G401 (cell line): ENCODE results near the gene GNPTG. TPM values are rescaled to one million over a fixed set of nuclear protein-coding genes. Genes with fewer than 3 reads are reported as not detected.
A peak's percentile ranks its signal among the peaks of the same experiment; 100 is the strongest.
"Not testable (repeated sequence)": the region's sequence is repeated elsewhere in the genome, so short reads cannot be mapped to it uniquely, and the experiment has no call there.

ENCODE experiments used
- DNase-seq: peaks from one replicate; pipeline ENCODE4 v3.0.0-alpha.2; 2015; ENCODE audit warnings: low spot score
- in situ Hi-C: cut with HindIII; loops from 2 replicates; pipeline ENCODE4 v1.10.0; 2016; ENCODE audit warnings: low sequenced_read_pairs, mixed read lengths
- total RNA-seq: library from RNA; depleted of rRNA; stranded (reverse); fragments of >200 nt; shearing (Covaris generic); gene quantifications from 2 replicates; pipeline ENCODE4 v1.2.3, GENCODE V29; 2014

Gene GNPTG
- total RNA-seq, 1 experiment from 2014 or later = 48.6 TPM

- in situ Hi-C loops = no loop called here
- DNase-seq = no peak
Observed at GRCh38 chr16:1317479-1318267, 34.1 kb upstream of the GNPTG start.

- DNase-seq = no peak
- in situ Hi-C loops = no loop called here
Observed at GRCh38 chr16:1318268-1318545, 33.5 kb upstream of the GNPTG start.

- no peak for DNase-seq
- in situ Hi-C loops = no loop called here
Observed at GRCh38 chr16:1319041-1319440, 32.7 kb upstream of the GNPTG start.

GRCh38 chr16:1320097-1320496 lies 31.6 kb upstream of the GNPTG start:
- DNase-seq = no peak
- in situ Hi-C loops = no loop called here

GRCh38 chr16:1320658-1321240 lies 31.0 kb upstream of the GNPTG start:
- DNase-seq = no peak
- in situ Hi-C loops = no loop called here

- no peak for DNase-seq
- in situ Hi-C loops = no loop called here
Observed at GRCh38 chr16:1322407-1322806, 29.3 kb upstream of the GNPTG start.

DNA sequence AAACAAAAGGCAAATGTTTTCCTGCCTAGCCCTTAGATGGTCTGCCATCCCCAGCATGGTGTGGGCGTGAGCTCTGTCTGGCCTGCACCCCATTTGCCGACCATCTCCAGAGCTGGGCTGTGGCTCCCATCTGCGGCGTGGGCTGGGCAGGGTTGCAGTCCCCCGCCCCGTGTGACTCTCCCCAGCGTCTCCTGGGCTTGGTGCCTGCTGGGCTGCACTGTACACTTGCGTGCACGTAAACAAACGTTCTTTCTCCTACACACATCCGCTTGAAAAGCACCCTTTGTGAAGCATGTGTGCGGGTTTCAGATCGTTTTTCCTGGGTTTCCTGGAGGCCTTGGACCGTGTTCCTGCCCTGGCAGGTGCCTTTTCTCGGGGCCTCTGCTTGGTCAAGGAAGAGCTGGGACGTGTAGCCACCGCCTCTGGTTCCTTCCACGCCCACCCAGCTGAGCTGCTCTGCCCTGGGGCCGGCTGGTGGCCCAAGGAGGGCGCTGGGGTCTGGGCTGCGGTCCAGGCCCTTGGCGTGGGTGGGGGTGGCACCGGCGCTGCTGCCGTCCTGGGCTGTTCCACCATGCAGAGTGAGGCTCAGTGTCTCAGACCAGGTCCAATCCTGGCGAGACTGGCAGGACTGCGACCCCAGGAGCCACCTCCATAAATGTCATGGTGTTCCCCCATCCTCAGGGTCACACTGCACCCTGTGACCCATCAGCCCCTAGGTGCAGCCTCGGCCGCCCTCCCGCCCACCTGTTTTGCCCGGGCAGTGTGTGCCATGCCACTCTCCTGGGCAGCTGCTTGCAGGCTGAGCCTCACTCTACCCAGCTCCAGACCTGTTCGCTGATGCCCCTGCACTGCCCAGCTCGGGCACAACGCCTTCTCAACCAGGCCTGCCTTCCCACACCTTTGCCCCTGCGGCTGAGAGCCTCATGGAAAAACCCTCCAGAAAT lies 28.2 kb upstream of the GNPTG start:
- DNase-seq = no peak
- in situ Hi-C loops = no loop called here

GRCh38 chr16:1324286-1324826 lies 27.4 kb upstream of the GNPTG start:
- DNase-seq = peak; percentile 62
- in situ Hi-C loops = no loop called here

DNA sequence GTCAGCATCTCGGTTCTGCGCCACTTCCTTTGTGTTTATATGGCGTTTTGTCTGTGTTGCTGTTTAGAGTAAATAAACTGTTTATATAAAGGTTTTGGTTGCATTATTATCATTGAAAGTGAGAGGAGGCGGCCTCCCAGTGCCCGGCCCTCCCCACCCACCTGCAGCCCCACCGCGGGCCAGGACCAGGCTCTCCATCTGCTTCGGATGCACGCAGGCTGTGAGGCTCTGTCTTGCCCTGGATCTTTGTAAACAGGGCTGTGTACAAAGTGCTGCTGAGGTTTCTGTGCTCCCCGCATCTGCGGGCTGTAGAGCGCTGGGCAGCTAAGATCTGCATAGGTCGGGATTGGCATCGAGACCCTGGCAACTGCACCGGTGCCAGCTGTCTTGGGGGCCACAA lies 26.5 kb upstream of the GNPTG start:
- in situ Hi-C loops = no loop called here
- DNase-seq = peak; percentile 65

- no peak for DNase-seq
- in situ Hi-C loops = no loop called here
Observed at GRCh38 chr16:1325673-1326371, 25.9 kb upstream of the GNPTG start.

DNA sequence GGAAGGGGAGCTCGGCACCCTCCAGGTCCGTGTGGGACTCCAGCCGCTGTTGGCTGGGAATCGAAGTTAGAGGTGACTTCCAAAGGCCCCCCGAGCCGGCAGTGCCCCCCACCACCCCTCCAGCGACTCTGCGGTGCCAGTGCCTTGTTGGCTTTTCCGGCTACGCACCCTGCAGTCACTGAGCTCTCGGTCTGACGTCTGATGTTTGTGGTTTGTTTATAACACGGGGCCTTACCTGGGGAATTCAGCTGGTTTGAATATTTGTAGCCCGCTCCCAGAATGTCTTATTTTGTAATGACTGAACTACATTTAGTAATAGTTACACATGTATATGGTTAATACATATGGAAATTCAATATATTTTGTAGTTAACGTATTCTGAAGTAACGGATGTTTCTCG lies 25.3 kb upstream of the GNPTG start:
- DNase-seq = no peak
- in situ Hi-C loops = no loop called here

DNA sequence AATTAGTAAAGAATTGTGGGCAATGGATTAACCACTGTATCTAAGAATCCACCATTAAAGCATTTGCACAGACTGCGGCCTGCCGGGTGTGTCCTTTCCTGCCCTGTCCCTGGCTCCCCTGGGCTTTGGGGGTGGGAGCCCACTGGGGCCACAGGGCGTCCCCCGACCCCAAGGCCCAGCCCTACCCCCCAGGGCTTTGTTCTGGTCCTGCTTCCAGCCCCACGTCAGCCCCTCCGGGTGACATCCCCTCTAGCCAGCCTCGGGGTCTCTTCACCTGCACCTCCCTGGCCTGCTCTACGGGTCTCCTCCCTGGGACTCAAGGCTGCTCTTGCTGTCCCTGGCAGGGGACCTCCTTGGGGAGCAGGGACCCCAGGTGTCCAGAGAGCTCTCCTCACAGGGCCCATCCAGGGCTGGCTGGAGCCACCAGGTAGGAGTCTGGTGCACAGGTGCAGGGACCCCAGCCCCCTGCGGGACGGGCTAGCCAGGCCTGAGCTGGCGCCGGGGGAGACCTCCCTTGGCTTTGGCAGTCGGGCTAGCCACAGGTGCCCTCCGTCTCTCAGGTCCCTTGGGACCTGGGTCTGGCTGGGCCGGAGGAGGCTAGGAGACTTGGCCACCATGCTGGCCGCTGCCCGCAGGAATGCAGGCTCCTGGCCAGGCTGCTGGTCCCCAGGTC lies 24.6 kb upstream of the GNPTG start:
- in situ Hi-C loops = no loop called here
- DNase-seq = no peak

- no peak for DNase-seq
- in situ Hi-C loops = no loop called here
Observed at GRCh38 chr16:1327619-1327947, 24.1 kb upstream of the GNPTG start.

GRCh38 chr16:1328136-1328535 lies 23.6 kb upstream of the GNPTG start:
- DNase-seq, in situ Hi-C loops: not testable (repeated sequence)

- DNase-seq, in situ Hi-C loops: not testable (repeated sequence)
Observed at GRCh38 chr16:1328961-1329360, 22.8 kb upstream of the GNPTG start.

GRCh38 chr16:1330260-1330914 lies 21.3 kb upstream of the GNPTG start:
- in situ Hi-C loops = no loop called here
- no peak for DNase-seq

- DNase-seq = no peak
- in situ Hi-C loops = no loop called here
Observed at GRCh38 chr16:1330931-1331711, 20.6 kb upstream of the GNPTG start.
